ENCODE measurements around the gene PCDHGA1.

The PCDHGA1 gene

GRCh38 chr5:141511771-141512325 is 181.5 kb downstream of the PCDHGA1 start:
- no peak overlapping the region for H3K27ac ChIP-seq
- TF ChIP-seq CTCF (conservative IDR thresholded peaks at IDR 0.05) = no peak

- peak; percentile 84 for TF ChIP-seq CTCF (conservative IDR thresholded peaks at IDR 0.05)
- H3K27ac ChIP-seq = no peak overlapping the region
These were observed 182.1 kb downstream of the PCDHGA1 start for GRCh38 chr5:141512390-141512910.

GRCh38 chr5:141512911-141513626 is 182.8 kb downstream of the PCDHGA1 start:
- H3K27ac ChIP-seq = no peak overlapping the region
- no peak for TF ChIP-seq CTCF (conservative IDR thresholded peaks at IDR 0.05)

GRCh38 chr5:141513627-141514329 is 183.5 kb downstream of the PCDHGA1 start:
- no peak for TF ChIP-seq CTCF (conservative IDR thresholded peaks at IDR 0.05)
- H3K27ac ChIP-seq = no peak overlapping the region

GRCh38 chr5:141514330-141515133 is 184.2 kb downstream of the PCDHGA1 start:
- no peak for TF ChIP-seq CTCF (conservative IDR thresholded peaks at IDR 0.05)

GRCh38 chr5:141515141-141515540 is 184.8 kb downstream of the PCDHGA1 start:
- H3K27ac ChIP-seq = no peak overlapping the region
- TF ChIP-seq CTCF (conservative IDR thresholded peaks at IDR 0.05) = no peak

More at GRCh38 chr5:141514330-141515133, 184.2 kb downstream of the PCDHGA1 start:
- no peak overlapping the region for H3K27ac ChIP-seq

Data from VCaP (cell line).